ENCODE data around the gene NSUN3. TPM values are rescaled to one million over a fixed set of nuclear protein-coding genes. Genes with fewer than 3 reads are reported as not detected.
A peak's percentile ranks its signal among the peaks of the same experiment; 100 is the strongest.

NSUN3 gene
- total and polyA plus RNA-seq, 4 donors = 5.1 to 61.0 (median 9.3) TPM

DNA sequence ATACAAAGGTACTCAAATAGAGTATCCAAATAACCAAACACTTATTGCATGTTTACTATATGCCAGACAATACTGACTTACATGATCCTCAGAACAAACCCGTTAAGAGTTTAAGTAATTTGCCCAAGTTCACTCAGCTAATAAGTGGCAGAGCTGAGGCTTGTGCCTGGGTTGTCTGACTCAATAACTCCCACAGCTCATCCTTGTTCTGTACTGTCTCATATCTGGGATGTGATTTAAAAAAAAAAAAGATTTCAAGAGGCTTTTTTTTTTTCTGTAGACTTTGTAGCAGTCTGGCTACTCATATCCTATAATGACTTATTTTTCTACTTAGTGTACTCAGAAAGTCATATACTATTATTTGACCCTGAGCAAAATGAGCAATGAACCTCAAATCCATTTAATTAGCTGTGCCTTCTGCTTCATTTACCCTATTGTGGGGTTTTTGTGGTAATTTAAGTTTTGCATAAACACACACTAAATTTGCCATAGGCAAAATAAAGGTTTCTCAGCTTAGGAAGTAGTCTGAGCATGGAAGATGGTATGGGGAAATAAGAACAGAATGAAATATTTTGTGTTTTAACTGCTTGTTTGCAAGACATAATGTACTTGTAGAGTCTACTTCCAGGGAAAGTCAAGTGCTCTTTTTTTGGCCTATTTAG is 3.1 kb downstream of the NSUN3 start:
- Histone ChIP-seq H3K36me3 (ENCODE audit: control insufficient read depth in 4 of 4, insufficient read depth in 4 of 4, low read length in 4 of 4) (peaks cover 0 to 15% (median 12%) of the 10 kb centered on the region in 4 donors), H3K27ac (ENCODE audit: low read depth in 1 of 2, low read length in 1 of 2) (no peak overlapping the region), H3K9ac (ENCODE audit: insufficient read depth in 1 of 2, low read length in 2 of 2) (no peak overlapping the region), H3K4me1 (ENCODE audit: control insufficient read depth in 5 of 5, insufficient read depth in 5 of 5, low read length in 5 of 5) (peaks cover 0 to 22% (median 5%) of the 10 kb centered on the region in 5 donors), H3K27me3 (ENCODE audit: control insufficient read depth in 3 of 3, insufficient read depth in 3 of 3, low read length in 2 of 3) (no peaks in the 10 kb centered on the region), H3K4me3 (no peak overlapping the region), H3K9me3 (ENCODE audit: control insufficient read depth in 4 of 4, insufficient read depth in 3 of 4, low read length in 3 of 4) (no peaks in the 10 kb centered on the region)
- TF ChIP-seq, protein P1, sequence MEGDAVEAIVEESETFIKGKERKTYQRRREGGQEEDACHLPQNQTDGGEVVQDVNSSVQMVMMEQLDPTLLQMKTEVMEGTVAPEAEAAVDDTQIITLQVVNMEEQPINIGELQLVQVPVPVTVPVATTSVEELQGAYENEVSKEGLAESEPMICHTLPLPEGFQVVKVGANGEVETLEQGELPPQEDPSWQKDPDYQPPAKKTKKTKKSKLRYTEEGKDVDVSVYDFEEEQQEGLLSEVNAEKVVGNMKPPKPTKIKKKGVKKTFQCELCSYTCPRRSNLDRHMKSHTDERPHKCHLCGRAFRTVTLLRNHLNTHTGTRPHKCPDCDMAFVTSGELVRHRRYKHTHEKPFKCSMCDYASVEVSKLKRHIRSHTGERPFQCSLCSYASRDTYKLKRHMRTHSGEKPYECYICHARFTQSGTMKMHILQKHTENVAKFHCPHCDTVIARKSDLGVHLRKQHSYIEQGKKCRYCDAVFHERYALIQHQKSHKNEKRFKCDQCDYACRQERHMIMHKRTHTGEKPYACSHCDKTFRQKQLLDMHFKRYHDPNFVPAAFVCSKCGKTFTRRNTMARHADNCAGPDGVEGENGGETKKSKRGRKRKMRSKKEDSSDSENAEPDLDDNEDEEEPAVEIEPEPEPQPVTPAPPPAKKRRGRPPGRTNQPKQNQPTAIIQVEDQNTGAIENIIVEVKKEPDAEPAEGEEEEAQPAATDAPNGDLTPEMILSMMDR (IDR thresholded peaks at IDR 0.05; ENCODE audit: control extremely low read depth, extremely low read depth) = no peak
- DNase-seq = no peak
- no peak for ATAC-seq (ENCODE audit: insufficient read depth, low FRiP score)
- WGBS, 2 donors = 75 to 90% methylated on average over 1 of the region's 1 CpG

DNA sequence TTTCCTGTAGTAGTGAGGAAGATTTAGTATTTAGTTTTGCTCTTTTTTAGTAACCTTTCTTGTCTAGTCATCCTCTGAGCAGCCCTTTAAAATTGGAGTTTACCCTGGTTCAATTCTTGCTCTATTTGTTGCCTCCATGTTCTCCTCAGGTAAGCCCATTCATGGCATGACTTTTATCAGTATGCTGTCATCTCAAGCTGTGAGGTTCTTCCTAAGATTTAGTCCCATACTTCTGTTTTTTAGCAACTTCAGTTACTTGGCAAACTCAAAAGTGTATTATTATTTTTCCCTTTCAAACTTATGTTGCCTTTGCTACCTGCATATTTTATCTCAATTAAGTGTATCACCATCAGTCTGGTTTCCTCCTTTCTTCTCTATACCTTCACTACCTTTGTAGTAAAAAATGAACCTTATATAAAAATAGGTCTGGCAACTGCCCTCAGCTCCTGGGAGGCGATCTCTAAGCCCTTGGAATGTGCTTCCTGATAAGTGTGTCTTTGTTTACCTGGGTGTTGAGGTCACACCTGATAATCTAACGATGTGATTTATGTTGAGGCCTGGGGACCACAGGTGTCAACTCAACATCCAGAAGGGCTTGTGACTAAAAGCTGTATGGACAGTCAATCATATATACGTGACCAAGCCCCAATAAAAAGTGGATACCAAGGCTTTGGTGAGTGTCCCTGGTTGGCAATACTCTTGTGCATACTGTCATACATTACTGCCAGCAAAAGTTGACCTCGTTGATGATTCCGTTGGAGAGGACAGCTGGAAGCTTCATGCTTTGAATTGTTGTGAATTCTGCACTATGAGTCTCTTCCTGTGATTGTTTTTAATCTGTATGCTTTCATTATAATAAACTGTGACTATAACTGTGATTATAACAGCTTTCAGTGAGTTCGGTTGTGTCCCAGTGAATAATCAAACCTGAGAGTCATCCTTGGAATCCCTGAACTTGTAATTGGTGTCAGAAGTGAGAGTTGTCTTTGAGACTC is 3.9 kb downstream of the NSUN3 start:
- 74 to 87% methylated on average over 6 of the region's 6 CpGs for whole genome bisulfite sequencing, 2 donors
- TF ChIP-seq, protein P1 (IDR thresholded peaks at IDR 0.05; ENCODE audit: control extremely low read depth, extremely low read depth) = no peak
- no peak for DNase-seq

DNA sequence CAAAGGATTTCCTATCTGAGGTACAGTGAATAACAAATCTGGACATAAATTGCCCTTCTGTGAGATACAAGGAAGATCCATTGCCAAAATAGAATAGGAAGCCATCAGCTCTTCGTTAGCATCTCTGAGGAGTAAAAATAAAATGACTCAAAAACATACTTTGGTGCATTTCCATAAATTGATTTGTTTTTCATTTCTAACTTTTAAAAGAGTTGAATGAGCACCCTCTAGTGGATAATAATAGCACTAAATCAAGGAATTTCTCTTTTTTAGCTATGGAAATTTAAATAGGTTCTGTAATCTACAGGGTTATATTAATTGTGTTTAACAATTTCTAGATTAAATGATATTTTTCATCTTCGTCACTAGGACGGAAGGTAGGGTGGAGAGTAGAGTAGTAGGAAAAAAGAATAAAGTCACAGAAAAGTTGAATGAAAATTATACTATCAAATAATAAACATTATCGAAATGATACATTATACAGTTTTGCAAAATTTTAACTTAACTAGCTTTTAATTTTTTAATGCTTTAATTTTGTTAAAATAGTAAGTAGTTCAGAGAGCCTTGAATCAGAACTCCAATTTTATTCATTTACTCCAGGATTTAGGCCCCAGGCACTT is 6.4 kb downstream of the NSUN3 start:
- no peak for ATAC-seq (ENCODE audit: insufficient read depth, low FRiP score)
- Histone ChIP-seq H3K27ac (ENCODE audit: low read depth in 1 of 2, low read length in 1 of 2) (no peak overlapping the region), H3K9ac (ENCODE audit: insufficient read depth in 1 of 2, low read length in 2 of 2) (no peak overlapping the region), H3K27me3 (ENCODE audit: control insufficient read depth in 3 of 3, insufficient read depth in 3 of 3, low read length in 2 of 3) (no peaks in the 10 kb centered on the region), H3K9me3 (ENCODE audit: control insufficient read depth in 4 of 4, insufficient read depth in 3 of 4, low read length in 3 of 4) (no peaks in the 10 kb centered on the region), H3K4me1 (ENCODE audit: control insufficient read depth in 5 of 5, insufficient read depth in 5 of 5, low read length in 5 of 5) (peaks cover 0 to 9% (median under 1%) of the 10 kb centered on the region in 5 donors), H3K4me3 (no peak overlapping the region), H3K36me3 (ENCODE audit: control insufficient read depth in 4 of 4, insufficient read depth in 4 of 4, low read length in 4 of 4) (peaks cover 5 to 22% (median 16%) of the 10 kb centered on the region in 4 donors)
- TF ChIP-seq, protein P1 (IDR thresholded peaks at IDR 0.05; ENCODE audit: control extremely low read depth, extremely low read depth) = peak; percentile 27
- peak in 2 of 3 donors; percentile 48 to 60 for DNase-seq
- WGBS, 2 donors = 40 to 58% methylated on average over 4 of the region's 4 CpGs

More for the DNA sequence above, 3.9 kb downstream of the NSUN3 start:
- peaks cover 0 to 20% (median 5%) of the 10 kb centered on the region in 5 donors for H3K4me1 ChIP-seq (ENCODE audit: control insufficient read depth in 5 of 5, insufficient read depth in 5 of 5, low read length in 5 of 5)
- H3K9me3 ChIP-seq (ENCODE audit: control insufficient read depth in 4 of 4, insufficient read depth in 3 of 4, low read length in 3 of 4) = no peaks in the 10 kb centered on the region
- no peak overlapping the region for H3K4me3 ChIP-seq
- H3K36me3 ChIP-seq (ENCODE audit: control insufficient read depth in 4 of 4, insufficient read depth in 4 of 4, low read length in 4 of 4) = peaks cover 3 to 19% (median 16%) of the 10 kb centered on the region in 4 donors
- no peak for ATAC-seq (ENCODE audit: insufficient read depth, low FRiP score)
- no peak overlapping the region for H3K9ac ChIP-seq (ENCODE audit: insufficient read depth in 1 of 2, low read length in 2 of 2)
- no peak overlapping the region for H3K27ac ChIP-seq (ENCODE audit: low read depth in 1 of 2, low read length in 1 of 2)
- H3K27me3 ChIP-seq (ENCODE audit: control insufficient read depth in 3 of 3, insufficient read depth in 3 of 3, low read length in 2 of 3) = no peaks in the 10 kb centered on the region

All from lung (tissue), 12 donors.